ENCODE data around the gene SLC66A3. TPM values are rescaled to one million over a fixed set of nuclear protein-coding genes. Genes with fewer than 3 reads are reported as not detected.

The SLC66A3 gene
- total and polyA plus RNA-seq, 7 donors, result 3.9 to 6.7 (median 5.0) TPM

DNA sequence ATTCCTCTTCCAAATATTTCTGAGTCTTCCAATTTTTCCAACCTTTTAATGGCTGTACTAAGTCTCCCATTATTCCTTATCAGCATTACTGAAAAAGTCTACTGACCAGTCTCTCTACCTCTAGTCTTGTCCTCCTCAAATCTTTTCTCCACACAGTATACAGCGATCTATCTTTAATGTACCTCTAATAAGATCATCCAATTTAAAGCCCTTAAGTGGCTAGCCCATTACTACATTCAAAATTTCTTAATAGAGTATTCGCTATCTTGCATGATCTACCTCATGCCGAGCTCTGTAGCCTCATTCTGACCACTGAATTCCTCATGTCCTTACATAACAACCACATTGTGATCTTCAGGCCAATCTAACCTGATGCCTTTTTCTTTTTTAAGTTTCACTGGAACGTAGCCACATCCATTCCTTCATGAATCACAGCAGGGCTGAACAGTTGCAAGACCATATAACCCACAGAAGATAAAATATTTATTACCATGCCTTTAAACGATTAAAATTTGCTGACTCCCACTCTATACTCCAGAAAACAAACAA is 57.9 kb downstream of the SLC66A3 start:
- no peak overlapping the region for H3K4me3 ChIP-seq

DNA sequence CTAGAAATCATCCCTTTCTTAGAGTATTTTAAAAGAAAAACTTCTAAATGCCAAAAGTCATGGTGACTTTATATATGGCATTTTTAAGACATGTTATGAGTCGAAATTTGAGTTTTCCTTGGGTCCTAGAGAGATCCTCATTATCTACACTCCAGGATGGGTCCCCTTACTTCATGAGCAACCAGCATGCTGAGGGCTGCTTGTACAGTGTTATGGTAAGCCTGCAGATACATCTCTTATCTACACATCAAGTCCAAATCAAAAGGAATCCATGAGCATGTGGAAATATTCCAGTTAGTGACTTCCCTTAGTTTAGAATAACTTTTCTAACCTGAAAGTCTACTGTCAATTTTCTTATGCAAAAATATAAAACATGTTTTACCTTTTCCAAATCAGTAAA is 58.7 kb downstream of the SLC66A3 start:
- Histone ChIP-seq H3K27me3 (ENCODE audit: insufficient read depth in 3 of 3, low read length in 2 of 3) (no peaks in the 10 kb centered on the region), H3K9me3 (no peaks in the 10 kb centered on the region), H3K4me1 (no peaks in the 10 kb centered on the region), H3K4me3 (no peak overlapping the region), H3K36me3 (ENCODE audit: insufficient read depth in 1 of 2, low read depth in 1 of 2) (peaks cover 7 to 99% of the 10 kb centered on the region in 2 donors), H3K27ac (no peak overlapping the region)
- WGBS, 3 donors, result 86 to 100% (median 96%) methylated on average over 1 of the region's 1 CpG
- intact Hi-C loops (cut with DNase I), result no loop called here
- ATAC-seq (no peak), DNase-seq (no peak)
- TF ChIP-seq, protein P1, sequence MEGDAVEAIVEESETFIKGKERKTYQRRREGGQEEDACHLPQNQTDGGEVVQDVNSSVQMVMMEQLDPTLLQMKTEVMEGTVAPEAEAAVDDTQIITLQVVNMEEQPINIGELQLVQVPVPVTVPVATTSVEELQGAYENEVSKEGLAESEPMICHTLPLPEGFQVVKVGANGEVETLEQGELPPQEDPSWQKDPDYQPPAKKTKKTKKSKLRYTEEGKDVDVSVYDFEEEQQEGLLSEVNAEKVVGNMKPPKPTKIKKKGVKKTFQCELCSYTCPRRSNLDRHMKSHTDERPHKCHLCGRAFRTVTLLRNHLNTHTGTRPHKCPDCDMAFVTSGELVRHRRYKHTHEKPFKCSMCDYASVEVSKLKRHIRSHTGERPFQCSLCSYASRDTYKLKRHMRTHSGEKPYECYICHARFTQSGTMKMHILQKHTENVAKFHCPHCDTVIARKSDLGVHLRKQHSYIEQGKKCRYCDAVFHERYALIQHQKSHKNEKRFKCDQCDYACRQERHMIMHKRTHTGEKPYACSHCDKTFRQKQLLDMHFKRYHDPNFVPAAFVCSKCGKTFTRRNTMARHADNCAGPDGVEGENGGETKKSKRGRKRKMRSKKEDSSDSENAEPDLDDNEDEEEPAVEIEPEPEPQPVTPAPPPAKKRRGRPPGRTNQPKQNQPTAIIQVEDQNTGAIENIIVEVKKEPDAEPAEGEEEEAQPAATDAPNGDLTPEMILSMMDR (IDR thresholded peaks at IDR 0.05), result no peak

More for the DNA sequence above, 57.9 kb downstream of the SLC66A3 start:
- peaks cover 7 to 100% of the 10 kb centered on the region in 2 donors for H3K36me3 ChIP-seq (ENCODE audit: insufficient read depth in 1 of 2, low read depth in 1 of 2)
- no peak overlapping the region for H3K27ac ChIP-seq
- peak; percentile 48 to 80 (median 66) for ATAC-seq
- intact Hi-C loops (cut with DNase I), result no loop called here
- TF ChIP-seq, protein P1 (IDR thresholded peaks at IDR 0.05), result no peak
- H3K9me3 ChIP-seq, result no peaks in the 10 kb centered on the region
- DNase-seq, result no peak
- 73 to 80% (median 76%) methylated on average over 5 of the region's 5 CpGs for WGBS, 3 donors
- no peaks in the 10 kb centered on the region for H3K27me3 ChIP-seq (ENCODE audit: insufficient read depth in 3 of 3, low read length in 2 of 3)
- H3K4me1 ChIP-seq, result no peaks in the 10 kb centered on the region

DNA sequence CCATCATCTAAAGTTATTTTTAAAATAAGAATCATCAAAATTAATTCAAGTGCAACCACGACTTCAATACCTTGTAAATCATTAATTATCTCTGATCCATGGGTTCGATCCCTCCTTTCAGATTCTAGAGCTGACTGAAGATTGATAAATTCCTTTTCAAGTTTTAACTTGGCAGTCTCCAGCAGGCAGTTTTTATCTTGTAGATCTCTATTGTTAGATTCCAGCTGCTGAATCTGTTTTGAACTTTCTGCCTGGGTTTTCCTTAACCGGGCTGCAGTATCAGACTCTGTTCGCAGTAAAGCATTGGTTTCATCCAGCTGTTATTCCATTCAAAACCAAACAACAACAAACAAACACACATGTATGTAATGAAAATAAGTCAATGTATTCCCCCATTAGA is 59.5 kb downstream of the SLC66A3 start:
- intact Hi-C loops (cut with DNase I), result loop anchor here in 1 of 2 donors (5.0 kb wide), 1 partner anchor 32 kb away; no protein-coding TSS in a partner anchor
- Histone ChIP-seq H3K36me3 (ENCODE audit: insufficient read depth in 1 of 2, low read depth in 1 of 2) (peaks cover 7 to 99% of the 10 kb centered on the region in 2 donors), H3K27me3 (ENCODE audit: insufficient read depth in 3 of 3, low read length in 2 of 3) (no peaks in the 10 kb centered on the region), H3K9me3 (no peaks in the 10 kb centered on the region), H3K4me3 (no peak overlapping the region), H3K27ac (no peak overlapping the region), H3K4me1 (no peaks in the 10 kb centered on the region)
- TF ChIP-seq, protein P1 (IDR thresholded peaks at IDR 0.05), result no peak
- no peak for DNase-seq
- 68 to 82% (median 79%) methylated on average over 4 of the region's 4 CpGs for WGBS, 3 donors
- no peak for ATAC-seq

DNA sequence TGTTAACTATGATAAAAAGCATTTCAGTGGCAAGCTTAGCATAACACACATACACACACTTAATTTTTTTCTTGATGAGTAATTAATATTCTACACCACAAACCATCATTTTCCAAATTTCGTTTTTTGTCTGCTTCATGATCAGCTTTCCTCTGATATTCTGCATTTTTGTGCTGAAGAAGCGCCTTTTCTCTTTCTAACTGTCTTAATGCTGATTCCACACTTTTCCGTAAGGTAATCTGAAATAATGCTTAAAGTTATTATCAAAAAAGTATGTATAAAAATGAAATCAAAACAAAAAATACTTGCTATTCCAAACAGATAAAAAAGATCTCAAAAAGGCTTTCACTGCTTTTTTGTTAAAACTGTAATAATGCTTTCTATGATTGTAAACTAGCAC is 60.1 kb downstream of the SLC66A3 start:
- ATAC-seq (no peak), DNase-seq (no peak)
- no peaks in the 10 kb centered on the region for H3K4me1 ChIP-seq
- H3K9me3 ChIP-seq, result no peaks in the 10 kb centered on the region
- peaks cover 7 to 98% of the 10 kb centered on the region in 2 donors for H3K36me3 ChIP-seq (ENCODE audit: insufficient read depth in 1 of 2, low read depth in 1 of 2)
- no peaks in the 10 kb centered on the region for H3K27me3 ChIP-seq (ENCODE audit: insufficient read depth in 3 of 3, low read length in 2 of 3)
- intact Hi-C loops (cut with DNase I), result loop anchor here in 1 of 2 donors (5.0 kb wide), 1 partner anchor 33 kb away; no protein-coding TSS in a partner anchor
- TF ChIP-seq, protein P1 (IDR thresholded peaks at IDR 0.05), result no peak
- no peak overlapping the region for H3K4me3 ChIP-seq
- no peak overlapping the region for H3K27ac ChIP-seq
- WGBS, 3 donors, result 96 to 99% (median 98%) methylated on average over 3 of the region's 3 CpGs

DNA sequence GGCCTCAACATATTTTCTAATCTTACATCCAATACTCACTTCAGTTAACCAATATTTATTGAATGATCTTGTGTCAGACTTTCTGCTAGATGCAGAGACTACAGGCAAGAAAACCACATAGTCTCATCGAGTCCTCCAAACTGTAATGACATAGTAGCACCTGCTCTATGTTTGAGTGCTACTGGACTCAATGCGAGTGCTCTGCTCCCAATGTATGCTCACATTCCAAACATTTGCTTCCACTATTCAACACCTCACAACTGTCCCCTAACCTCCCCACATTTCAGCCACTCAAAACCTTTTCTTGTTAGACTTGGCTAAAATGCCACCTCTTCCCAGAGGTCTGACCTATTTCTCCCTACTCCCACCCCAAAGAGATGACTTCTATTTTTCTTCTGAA is 65.2 kb downstream of the SLC66A3 start:
- peaks cover 2 to 89% of the 10 kb centered on the region in 2 donors for H3K36me3 ChIP-seq (ENCODE audit: insufficient read depth in 1 of 2, low read depth in 1 of 2)
- intact Hi-C loops (cut with DNase I), result no loop called here
- TF ChIP-seq, protein P1 (IDR thresholded peaks at IDR 0.05), result no peak
- no peak for DNase-seq
- no peaks in the 10 kb centered on the region for H3K9me3 ChIP-seq
- H3K27me3 ChIP-seq (ENCODE audit: insufficient read depth in 3 of 3, low read length in 2 of 3), result no peaks in the 10 kb centered on the region
- no peak overlapping the region for H3K27ac ChIP-seq
- WGBS, 3 donors, result 97 to 100% (median 97%) methylated on average over 2 of the region's 2 CpGs
- H3K4me1 ChIP-seq, result no peaks in the 10 kb centered on the region
- no peak overlapping the region for H3K4me3 ChIP-seq
- ATAC-seq, result no peak
